BLaER1 treated with 17β-estradiol and CSF1 and Interleukin-3, amounts not matched to agents 10 nM and 100 nM (cell line): ENCODE data around the gene KIF1B.

Experiments used
- H3K27ac ChIP-seq, 11 experiments: shearing (Covaris generic); formaldehyde crosslinking; 2 replicates each; pipeline ENCODE4 v1.8.1; 2022
- H3K27me3 ChIP-seq, 11 experiments: shearing (Covaris generic); formaldehyde crosslinking; 2 replicates each; pipeline ENCODE4 v1.8.1; 2022
- H3K36me3 ChIP-seq, 11 experiments: shearing (Covaris generic); formaldehyde crosslinking; 2 replicates each; pipeline ENCODE4 v1.8.1; 2022
- H3K4me1 ChIP-seq, 10 experiments: shearing (Covaris generic); formaldehyde crosslinking; 2 replicates each; pipeline ENCODE4 v1.8.1; 2022
- H3K4me2 ChIP-seq, 11 experiments: shearing (Covaris generic); formaldehyde crosslinking; 2 replicates each; pipeline ENCODE4 v1.8.1; 2022
- H3K4me3 ChIP-seq, 10 experiments: shearing (Covaris generic); formaldehyde crosslinking; 2 replicates each; pipeline ENCODE4 v1.8.1; 2022
- H3K9ac ChIP-seq, 11 experiments: shearing (Covaris generic); formaldehyde crosslinking; 2 replicates each; pipeline ENCODE4 v1.8.1; 2022
- H3K9me3 ChIP-seq, 11 experiments: shearing (Covaris generic); formaldehyde crosslinking; replicated peaks in 1 of 11; 2 replicates each; pipeline ENCODE4 v1.8.1; 2022
- H4K20me1 ChIP-seq, 11 experiments: shearing (Covaris generic); formaldehyde crosslinking; 2 replicates each; pipeline ENCODE4 v1.8.1; 2022
- Cebpa-rat ChIP-seq, 11 experiments: shearing (Covaris generic); IDR thresholded peaks; 2 replicates each; pipeline ENCODE4 v1.8.1; 2022

The KIF1B gene

DNA sequence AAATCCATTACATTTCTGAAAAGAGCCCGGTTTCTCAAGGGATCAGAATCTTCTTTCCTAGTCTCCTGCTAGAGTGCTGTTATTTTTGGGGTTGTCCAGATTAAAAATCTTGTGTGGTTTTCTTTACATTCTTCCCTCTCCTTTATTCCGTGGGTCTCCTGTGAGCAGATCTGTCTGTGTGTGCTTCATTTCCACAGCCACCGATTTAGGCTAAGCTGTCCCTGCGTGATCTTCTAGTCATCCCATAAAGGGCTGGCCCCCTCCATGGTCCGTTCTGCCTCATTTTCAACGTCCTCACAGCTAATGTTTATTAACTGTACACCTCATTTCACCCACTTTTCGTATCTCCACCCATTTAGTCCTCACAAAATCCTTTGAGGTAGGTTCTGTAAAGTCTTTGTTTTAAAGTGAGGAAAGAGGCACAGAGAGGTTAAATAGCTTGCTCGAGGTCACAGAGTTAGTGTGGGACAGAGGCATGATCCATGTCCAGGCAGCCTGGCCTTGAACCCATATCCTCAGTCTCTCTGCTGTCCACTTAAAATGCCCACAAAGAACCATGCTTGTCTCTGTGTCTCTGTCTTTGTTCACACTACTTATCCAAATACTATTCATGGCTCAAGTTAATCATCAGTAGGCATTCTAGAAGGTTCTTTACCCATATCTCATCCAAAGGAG lies 38.2 kb upstream of the KIF1B start:
- Histone ChIP-seq H3K36me3 (peaks cover 72 to 96% (median 84%) of the 10 kb centered on the region in 11 experiments), H3K9me3 (peaks cover 0 to 21% (median 12%) of the 10 kb centered on the region in 11 experiments; a peak in 15 of 22 replicates), H4K20me1 (no peaks in the 10 kb centered on the region), H3K9ac (no peak overlapping the region), H3K4me3 (no peak overlapping the region), H3K27me3 (no peaks in the 10 kb centered on the region), H3K27ac (no peak overlapping the region), H3K4me1 (no peaks in the 10 kb centered on the region), H3K4me2 (no peak overlapping the region)
- TF ChIP-seq Cebpa-rat (IDR thresholded peaks at IDR 0.05), result no peak

DNA sequence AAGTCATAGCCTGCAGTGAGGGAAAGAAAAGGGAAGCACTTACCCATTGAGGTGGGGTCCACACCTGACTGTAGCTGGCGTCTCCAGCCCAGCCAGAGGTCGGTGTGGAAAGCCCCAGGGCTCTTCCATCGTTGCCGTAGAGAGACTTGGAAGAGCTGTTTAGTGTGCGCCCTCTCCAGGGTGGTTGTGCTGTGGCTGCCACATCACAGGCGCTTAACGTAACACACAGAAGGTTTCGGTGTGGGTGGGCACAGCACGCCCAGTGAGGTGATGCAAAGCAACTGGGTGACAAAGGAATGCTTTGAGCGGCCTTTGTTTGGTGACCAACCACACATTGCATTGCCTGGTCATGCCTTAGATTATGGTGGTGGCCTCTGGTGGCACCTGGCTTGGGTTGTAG lies 36.8 kb upstream of the KIF1B start:
- H3K36me3 ChIP-seq, result peaks cover 61 to 90% (median 79%) of the 10 kb centered on the region in 11 experiments
- no peak overlapping the region for H3K27ac ChIP-seq
- no peak overlapping the region for H3K4me2 ChIP-seq
- no peaks in the 10 kb centered on the region for H4K20me1 ChIP-seq
- H3K27me3 ChIP-seq, result no peaks in the 10 kb centered on the region
- H3K4me3 ChIP-seq, result no peak overlapping the region
- H3K9ac ChIP-seq, result no peak overlapping the region
- no peak for TF ChIP-seq Cebpa-rat (IDR thresholded peaks at IDR 0.05)
- no peaks in the 10 kb centered on the region for H3K4me1 ChIP-seq
- H3K9me3 ChIP-seq, result peaks cover 0 to 21% (median 12%) of the 10 kb centered on the region in 11 experiments; a peak in 15 of 22 replicates

DNA sequence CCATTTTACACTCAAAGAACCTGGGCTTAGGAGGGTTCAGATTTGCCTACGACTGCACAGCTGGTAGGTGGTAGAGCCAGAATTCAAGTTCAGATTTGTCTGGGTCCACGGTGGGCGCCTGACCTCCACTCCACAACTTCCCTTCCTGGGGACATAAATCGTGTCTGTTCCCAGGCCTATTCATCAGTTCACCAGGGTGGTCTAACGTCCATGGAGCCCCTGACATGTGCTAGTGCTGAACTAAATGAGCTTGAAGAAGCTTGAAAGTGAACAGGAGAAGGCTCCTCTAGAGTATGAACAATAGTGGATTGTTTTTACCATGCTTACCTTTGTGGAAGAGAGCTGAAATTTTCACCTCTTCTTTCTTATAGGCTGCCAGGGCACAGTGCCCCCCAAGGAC lies 32.5 kb upstream of the KIF1B start:
- H3K9ac ChIP-seq, result no peak overlapping the region
- no peak overlapping the region for H3K27ac ChIP-seq

DNA sequence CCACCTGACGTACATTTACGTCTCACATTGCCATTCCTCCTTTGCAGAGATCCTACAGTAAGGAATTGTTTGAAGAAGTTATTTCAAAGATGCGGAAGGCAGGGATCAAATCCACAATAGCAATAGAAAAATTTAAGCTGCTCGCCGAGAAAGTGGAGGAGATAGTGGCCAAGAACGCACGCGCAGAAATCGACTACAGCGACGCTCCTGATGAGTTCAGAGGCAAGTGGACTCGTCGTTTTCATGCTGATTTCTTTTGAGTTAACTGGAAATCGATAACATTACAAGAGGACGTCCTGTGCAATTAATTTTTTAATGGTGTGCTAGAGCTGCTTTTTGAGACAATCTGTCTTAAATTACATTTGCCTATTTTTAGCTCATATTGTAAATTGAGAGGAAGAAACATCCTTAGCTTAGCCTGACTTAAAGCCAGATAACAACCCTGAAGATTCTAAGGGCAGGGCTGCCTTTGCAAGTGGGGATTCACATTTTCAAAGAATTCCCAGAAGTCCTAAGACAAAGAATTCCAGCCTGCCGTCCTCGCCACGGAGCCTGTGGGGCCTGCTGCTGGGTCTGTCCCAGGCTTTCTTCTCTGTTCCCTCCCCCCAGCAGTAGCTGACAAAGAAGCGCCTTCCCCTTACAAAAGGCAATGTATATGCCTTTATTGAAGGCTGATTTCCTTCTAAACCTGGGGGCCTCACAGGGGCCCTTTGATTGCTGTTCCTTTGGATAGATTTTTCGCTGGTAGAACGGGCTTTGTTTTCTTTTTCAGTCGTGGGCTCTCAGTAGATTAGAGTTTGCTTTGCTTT lies 31.6 kb upstream of the KIF1B start:
- no peaks in the 10 kb centered on the region; a peak in 1 of 22 replicates for H4K20me1 ChIP-seq
- TF ChIP-seq Cebpa-rat (IDR thresholded peaks at IDR 0.05), result no peak
- no peak overlapping the region for H3K4me2 ChIP-seq
- peaks cover 41 to 67% (median 53%) of the 10 kb centered on the region in 11 experiments for H3K36me3 ChIP-seq
- H3K27me3 ChIP-seq, result no peaks in the 10 kb centered on the region
- H3K4me3 ChIP-seq, result no peak overlapping the region
- peaks cover 0 to 17% (median 12%) of the 10 kb centered on the region in 11 experiments; a peak in 15 of 22 replicates for H3K9me3 ChIP-seq
- H3K4me1 ChIP-seq, result 0 out of 20 replicates have a peak, but pooled peaks cover 0 to 5% (median 0%) of the 10 kb centered on the region in 10 experiments
- no peak overlapping the region for H3K27ac ChIP-seq
- H3K9ac ChIP-seq, result no peak overlapping the region

More for the DNA sequence above, 32.5 kb upstream of the KIF1B start:
- Histone ChIP-seq H3K36me3 (peaks cover 48 to 76% (median 60%) of the 10 kb centered on the region in 11 experiments), H3K9me3 (peaks cover 0 to 21% (median 12%) of the 10 kb centered on the region in 11 experiments; a peak in 15 of 22 replicates), H3K27me3 (no peaks in the 10 kb centered on the region), H4K20me1 (no peaks in the 10 kb centered on the region; a peak in 1 of 22 replicates), H3K4me3 (no peak overlapping the region), H3K4me1 (0 out of 20 replicates have a peak, but pooled peaks cover 0 to 5% (median 0%) of the 10 kb centered on the region in 10 experiments), H3K4me2 (no peak overlapping the region)
- TF ChIP-seq Cebpa-rat (IDR thresholded peaks at IDR 0.05), result no peak

DNA sequence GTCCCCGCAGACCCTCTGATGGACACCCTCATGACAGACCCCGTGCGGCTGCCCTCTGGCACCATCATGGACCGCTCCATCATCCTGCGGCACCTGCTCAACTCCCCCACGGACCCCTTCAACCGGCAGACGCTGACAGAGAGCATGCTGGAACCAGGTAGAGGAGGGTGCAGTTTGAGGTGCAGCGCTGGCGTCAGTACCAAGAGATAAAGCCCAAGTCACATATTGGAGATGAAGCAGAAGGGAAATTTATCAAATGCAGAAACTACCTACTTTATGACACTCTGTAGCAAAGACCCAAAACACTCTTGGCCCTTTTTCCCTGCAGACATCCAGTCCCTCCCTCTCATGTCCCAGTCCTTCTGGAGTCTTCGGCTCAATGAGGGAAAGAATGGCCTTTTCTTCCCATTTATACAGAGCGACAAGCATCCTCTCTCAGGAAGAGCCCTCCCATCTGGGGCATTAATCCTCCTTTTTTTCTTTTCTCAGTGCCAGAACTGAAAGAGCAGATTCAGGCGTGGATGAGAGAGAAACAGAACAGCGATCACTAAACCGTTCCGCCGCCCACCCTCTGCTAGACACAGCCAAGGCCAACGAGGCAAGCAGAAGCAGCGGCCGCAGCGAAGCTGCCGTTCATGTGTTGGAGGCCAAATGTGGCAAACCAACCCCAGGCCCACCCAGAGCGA lies 30.8 kb upstream of the KIF1B start:
- Histone ChIP-seq H3K27ac (no peak overlapping the region), H3K9ac (no peak overlapping the region)

DNA sequence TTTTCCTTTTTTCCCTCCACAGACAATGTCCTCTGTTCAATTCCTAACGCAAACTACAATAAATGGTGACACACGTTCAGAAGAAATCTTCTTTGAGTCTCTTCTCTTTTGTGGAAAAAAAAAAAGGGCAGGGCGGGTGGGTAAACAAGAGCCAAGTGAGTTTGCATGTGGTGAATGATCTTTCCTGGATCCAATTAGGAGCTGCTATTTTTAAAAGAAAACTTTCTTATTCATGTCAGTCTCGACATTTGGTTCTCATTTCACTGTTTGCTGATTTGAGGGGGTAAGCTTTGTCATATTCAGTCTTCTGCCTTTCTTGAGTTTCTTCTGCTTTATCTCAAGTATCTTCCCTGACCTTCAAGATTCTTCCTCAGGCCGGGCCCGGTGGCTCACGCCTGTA lies 29.2 kb upstream of the KIF1B start:
- H3K27me3 ChIP-seq, result no peaks in the 10 kb centered on the region
- H3K9me3 ChIP-seq, result peaks cover 0 to 1% (median 0%) of the 10 kb centered on the region in 11 experiments; a peak in 3 of 22 replicates
- no peak for TF ChIP-seq Cebpa-rat (IDR thresholded peaks at IDR 0.05)
- peaks cover 24 to 44% (median 31%) of the 10 kb centered on the region in 11 experiments for H3K36me3 ChIP-seq
- 0 out of 20 replicates have a peak, but pooled peaks cover 0 to 5% (median 0%) of the 10 kb centered on the region in 10 experiments for H3K4me1 ChIP-seq
- no peak overlapping the region for H3K9ac ChIP-seq
- no peak overlapping the region for H3K4me2 ChIP-seq
- no peak overlapping the region for H3K27ac ChIP-seq
- no peaks in the 10 kb centered on the region; a peak in 1 of 22 replicates for H4K20me1 ChIP-seq
- H3K4me3 ChIP-seq, result no peak overlapping the region

More for the DNA sequence above, 30.8 kb upstream of the KIF1B start:
- peaks cover 38 to 59% (median 46%) of the 10 kb centered on the region in 11 experiments for H3K36me3 ChIP-seq
- H4K20me1 ChIP-seq, result no peaks in the 10 kb centered on the region; a peak in 1 of 22 replicates
- H3K9me3 ChIP-seq, result peaks cover 0 to 14% (median 12%) of the 10 kb centered on the region in 11 experiments; a peak in 15 of 22 replicates
- TF ChIP-seq Cebpa-rat (IDR thresholded peaks at IDR 0.05), result no peak
- H3K4me2 ChIP-seq, result no peak overlapping the region
- H3K4me3 ChIP-seq, result no peak overlapping the region
- H3K4me1 ChIP-seq, result 0 out of 20 replicates have a peak, but pooled peaks cover 0 to 5% (median 0%) of the 10 kb centered on the region in 10 experiments
- no peaks in the 10 kb centered on the region for H3K27me3 ChIP-seq

DNA sequence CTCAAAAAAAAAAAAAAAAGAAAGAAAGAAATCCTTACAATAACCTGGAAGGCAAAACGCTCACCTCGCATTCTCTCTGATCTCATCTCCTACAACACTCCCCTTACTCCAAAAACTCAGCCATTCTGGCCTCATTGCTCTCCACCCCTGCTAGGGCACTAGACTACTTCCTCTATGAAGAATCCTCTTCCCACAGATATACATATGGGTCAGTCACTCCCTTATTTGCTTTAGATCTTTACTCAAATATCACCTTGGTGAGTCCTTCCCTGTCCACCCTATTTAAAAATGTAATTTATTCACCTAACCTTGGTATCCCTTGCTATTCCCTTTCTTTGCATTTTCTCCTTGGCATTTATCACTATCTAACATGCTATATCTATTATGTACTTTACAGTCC lies 24.6 kb upstream of the KIF1B start:
- no peaks in the 10 kb centered on the region for H3K27me3 ChIP-seq
- H3K4me1 ChIP-seq, result peaks cover 0 to 11% (median 7%) of the 10 kb centered on the region in 10 experiments; a peak in 12 of 20 replicates
- no peak overlapping the region for H3K9ac ChIP-seq
- H3K9me3 ChIP-seq, result peaks cover 0 to 7% (median 0%) of the 10 kb centered on the region in 11 experiments; a peak in 7 of 22 replicates
- no peak overlapping the region for H3K4me3 ChIP-seq
- H4K20me1 ChIP-seq, result no peaks in the 10 kb centered on the region
- no peak for TF ChIP-seq Cebpa-rat (IDR thresholded peaks at IDR 0.05)
- no peak overlapping the region for H3K4me2 ChIP-seq
- H3K36me3 ChIP-seq, result peaks cover 1 to 7% (median 5%) of the 10 kb centered on the region in 11 experiments; a peak in 16 of 22 replicates
- no peak overlapping the region for H3K27ac ChIP-seq

DNA sequence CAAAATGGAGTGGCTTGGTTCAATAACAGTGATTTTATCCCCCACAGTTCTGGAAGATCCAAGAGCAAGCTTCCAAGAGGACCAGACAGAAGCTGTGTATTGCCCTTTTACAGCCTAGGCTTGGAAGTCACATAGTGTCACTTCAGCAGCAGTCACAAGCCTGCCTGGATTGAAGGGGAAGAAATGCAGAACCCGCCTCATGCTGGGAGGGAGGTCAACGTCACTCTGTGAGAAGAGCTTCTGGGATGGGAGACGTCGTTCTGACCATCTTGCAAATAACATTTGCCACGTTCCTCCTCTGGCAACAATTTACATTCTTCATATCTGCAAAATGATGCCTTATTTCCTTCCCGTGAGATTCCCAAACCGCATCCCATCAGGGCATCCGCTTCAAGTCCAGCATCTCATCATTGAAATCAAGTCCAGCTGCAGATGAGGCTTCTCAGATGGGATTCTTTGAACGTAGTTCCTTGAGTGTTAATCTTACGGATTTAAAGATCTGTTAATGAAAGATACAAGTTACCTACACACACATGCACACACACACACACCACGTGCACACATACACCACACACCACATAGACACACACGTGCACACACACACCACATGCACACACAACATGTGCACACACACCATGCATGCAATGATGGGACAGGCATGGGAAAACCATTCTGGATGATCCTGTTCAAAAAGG lies 23.9 kb upstream of the KIF1B start:
- Histone ChIP-seq H3K27me3 (no peaks in the 10 kb centered on the region), H4K20me1 (no peaks in the 10 kb centered on the region), H3K4me2 (no peak overlapping the region), H3K4me1 (peaks cover 0 to 11% (median 7%) of the 10 kb centered on the region in 10 experiments; a peak in 12 of 20 replicates), H3K36me3 (peaks cover 0 to 1% (median 1%) of the 10 kb centered on the region in 11 experiments; a peak in 5 of 22 replicates), H3K9ac (no peak overlapping the region), H3K4me3 (no peak overlapping the region), H3K9me3 (peaks cover 0 to 7% (median 0%) of the 10 kb centered on the region in 11 experiments; a peak in 7 of 22 replicates), H3K27ac (no peak overlapping the region)
- no peak for TF ChIP-seq Cebpa-rat (IDR thresholded peaks at IDR 0.05)
